ENCODE results near the gene ACOXL. TPM values are rescaled to one million over a fixed set of nuclear protein-coding genes. Genes with fewer than 3 reads are reported as not detected.

The ACOXL gene
- total and polyA plus RNA-seq, 2 donors (not counting 3 experiments of a cell fraction or from before 2014, with no cell fraction given) = not detected

DNA sequence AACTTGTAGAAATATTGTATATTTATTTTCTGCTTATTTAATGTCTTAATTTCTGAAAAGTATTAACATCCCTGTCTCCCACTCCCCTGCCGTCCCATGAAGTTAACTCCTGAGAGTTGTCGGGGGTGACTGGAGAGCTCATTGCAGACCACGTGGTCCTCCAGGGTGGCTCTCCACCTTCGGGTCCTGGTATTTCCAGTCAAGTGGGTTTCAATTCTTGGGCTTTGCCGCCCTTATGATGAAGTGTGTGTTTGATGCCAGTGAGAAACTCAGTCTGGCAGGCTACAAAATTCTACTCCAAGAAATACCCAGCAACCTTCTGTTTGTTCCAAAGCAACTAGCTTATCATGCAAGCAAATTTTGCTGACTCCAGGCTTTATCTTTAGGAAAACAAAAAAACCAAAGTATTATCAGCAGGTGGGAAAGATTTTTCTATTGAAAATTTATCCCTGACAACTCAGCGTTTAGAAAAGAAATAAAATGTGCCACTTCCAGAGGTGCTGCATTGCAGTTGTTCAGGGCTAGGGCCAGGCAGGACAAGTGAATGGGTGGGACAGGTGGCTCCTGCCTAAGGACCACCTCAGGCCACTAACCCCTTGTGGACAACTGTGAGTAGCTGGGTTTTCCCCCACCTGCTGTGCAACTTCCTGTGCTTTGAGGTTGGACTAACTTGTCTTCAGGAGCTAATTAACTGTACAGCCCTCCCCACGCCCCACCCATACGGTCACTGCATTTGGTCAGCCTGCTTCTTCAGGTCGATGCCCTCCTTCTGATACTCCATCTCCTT is 434.9 kb downstream of the ACOXL start:
- no peak for FAIRE-seq
- no peak for TF ChIP-seq EZH2 (IDR thresholded peaks at IDR 0.05; ENCODE audit: borderline replicate concordance, low read depth, low read length, severe bottlenecking)
- no peak for TF ChIP-seq POLR2A (IDR thresholded peaks at IDR 0.05; ENCODE audit: low read depth, low read length)
- TF ChIP-seq, protein P1, sequence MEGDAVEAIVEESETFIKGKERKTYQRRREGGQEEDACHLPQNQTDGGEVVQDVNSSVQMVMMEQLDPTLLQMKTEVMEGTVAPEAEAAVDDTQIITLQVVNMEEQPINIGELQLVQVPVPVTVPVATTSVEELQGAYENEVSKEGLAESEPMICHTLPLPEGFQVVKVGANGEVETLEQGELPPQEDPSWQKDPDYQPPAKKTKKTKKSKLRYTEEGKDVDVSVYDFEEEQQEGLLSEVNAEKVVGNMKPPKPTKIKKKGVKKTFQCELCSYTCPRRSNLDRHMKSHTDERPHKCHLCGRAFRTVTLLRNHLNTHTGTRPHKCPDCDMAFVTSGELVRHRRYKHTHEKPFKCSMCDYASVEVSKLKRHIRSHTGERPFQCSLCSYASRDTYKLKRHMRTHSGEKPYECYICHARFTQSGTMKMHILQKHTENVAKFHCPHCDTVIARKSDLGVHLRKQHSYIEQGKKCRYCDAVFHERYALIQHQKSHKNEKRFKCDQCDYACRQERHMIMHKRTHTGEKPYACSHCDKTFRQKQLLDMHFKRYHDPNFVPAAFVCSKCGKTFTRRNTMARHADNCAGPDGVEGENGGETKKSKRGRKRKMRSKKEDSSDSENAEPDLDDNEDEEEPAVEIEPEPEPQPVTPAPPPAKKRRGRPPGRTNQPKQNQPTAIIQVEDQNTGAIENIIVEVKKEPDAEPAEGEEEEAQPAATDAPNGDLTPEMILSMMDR (IDR thresholded peaks at IDR 0.05; ENCODE audit: extremely low read depth in 1 of 2, insufficient read depth in 1 of 2, low read depth in 1 of 2, low read length in 2 of 2) = no peak

DNA sequence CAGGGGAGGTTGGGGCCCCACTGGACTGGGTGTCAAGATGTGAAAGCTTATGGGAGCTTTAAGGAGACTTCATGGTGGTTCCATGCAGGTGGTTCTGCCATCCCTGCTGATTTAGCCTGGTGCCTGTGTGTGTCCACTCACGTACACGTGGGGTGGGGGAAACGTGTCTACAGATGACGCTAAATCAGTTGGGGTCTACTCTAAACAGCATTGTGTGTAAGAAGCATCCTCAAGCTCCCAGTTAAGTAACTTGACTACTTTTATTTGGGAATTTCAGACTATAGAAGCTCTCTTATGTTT is 435.4 kb downstream of the ACOXL start:
- no peak overlapping the region for H3K9ac ChIP-seq (replicated peaks; ENCODE audit: extremely low read depth, insufficient read depth, low read length)
- POLR2A ChIA-PET = interaction anchor here (2.1 kb wide), 1 partner anchor 47 kb away, joined by 5 read pairs; the partner anchor contains the start of gene BCL2L11
- H3K36me3 ChIP-seq (ENCODE audit: control insufficient read depth in 2 of 2, extremely low read depth in 1 of 2, insufficient read depth in 2 of 2, low read length in 2 of 2) = peaks cover 0 to 7% of the 10 kb centered on the region in 2 experiments
- H3K9me1 ChIP-seq (replicated peaks; ENCODE audit: control insufficient read depth, extremely low read depth, insufficient read depth, low read length) = no peaks in the 10 kb centered on the region
- no peaks in the 10 kb centered on the region for H4K20me1 ChIP-seq (replicated peaks; ENCODE audit: control insufficient read depth, extremely low read depth, insufficient read depth, low read length)
- H2AFZ ChIP-seq (ENCODE audit: low read depth, low read length) = no peak overlapping the region
- TF ChIP-seq EZH2 (IDR thresholded peaks at IDR 0.05; ENCODE audit: borderline replicate concordance, low read depth, low read length, severe bottlenecking) (no peak), POLR2AphosphoS5 (IDR thresholded peaks at IDR 0.05; ENCODE audit: insufficient read depth, low read depth, low read length) (no peak), JUN (IDR thresholded peaks at IDR 0.05; ENCODE audit: borderline replicate concordance, insufficient read depth, insufficient read length, low read depth) (no peak), FOS (IDR thresholded peaks at IDR 0.05; ENCODE audit: borderline replicate concordance, insufficient read depth, low read length) (no peak), POLR2A (IDR thresholded peaks at IDR 0.05; ENCODE audit: low read depth, low read length) (no peak), GATA2 (IDR thresholded peaks at IDR 0.05; ENCODE audit: insufficient read depth, insufficient read length, low read depth, low read length) (no peak), MYC (IDR thresholded peaks at IDR 0.05; ENCODE audit: low read depth, low read length) (no peak)
- TF ChIP-seq, protein P1 (IDR thresholded peaks at IDR 0.05; ENCODE audit: extremely low read depth in 1 of 2, insufficient read depth in 1 of 2, low read depth in 1 of 2, low read length in 2 of 2) = no peak
- TF ChIP-seq, protein P2, sequence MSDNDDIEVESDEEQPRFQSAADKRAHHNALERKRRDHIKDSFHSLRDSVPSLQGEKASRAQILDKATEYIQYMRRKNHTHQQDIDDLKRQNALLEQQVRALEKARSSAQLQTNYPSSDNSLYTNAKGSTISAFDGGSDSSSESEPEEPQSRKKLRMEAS (IDR thresholded peaks at IDR 0.05; ENCODE audit: insufficient read depth, insufficient read length) = no peak
- no peaks in the 10 kb centered on the region for H3K9me3 ChIP-seq (replicated peaks; ENCODE audit: control insufficient read depth, insufficient read depth, low read length)
- dilution Hi-C loops (cut with MboI; ENCODE audit: extremely low pct_ligation_motif_present, low sequenced_read_pairs) = no loop called here
- FAIRE-seq (no peak), DNase-seq (ENCODE audit: low read depth, low spot score) (no peak)
- H3K4me2 ChIP-seq (ENCODE audit: insufficient read depth, low read length) = no peak overlapping the region
- BruUV-seq (replicated peaks) = no TSS peak
- no peak overlapping the region for H3K27ac ChIP-seq (ENCODE audit: insufficient read depth, low read depth, low read length)
- H3K79me2 ChIP-seq (ENCODE audit: control insufficient read depth, insufficient read depth, low read length) = no peaks in the 10 kb centered on the region
- no peak overlapping the region for H3K4me3 ChIP-seq (replicated peaks in 1 of 3; ENCODE audit: insufficient read depth in 1 of 3, low read depth in 1 of 3, low read length in 3 of 3)
- peaks cover 7 to 32% of the 10 kb centered on the region in 2 experiments for H3K27me3 ChIP-seq (ENCODE audit: control insufficient read depth in 2 of 2, insufficient read depth in 2 of 2, low read length in 2 of 2)
- CTCF ChIA-PET = interaction anchor here (0.6 to 1.2 kb wide), 5 partner anchors 16 to 74 kb away, joined by 3 to 4 read pairs (median 3); no protein-coding TSS in a partner anchor
- intact Hi-C loops (cut with micrococcal nuclease) = no loop called here
- H3K4me1 ChIP-seq (ENCODE audit: control insufficient read depth, extremely low read depth, insufficient read depth, low read length) = peaks cover 17% of the 10 kb centered on the region

More for the DNA sequence above, 434.9 kb downstream of the ACOXL start:
- H3K9me3 ChIP-seq (replicated peaks; ENCODE audit: control insufficient read depth, insufficient read depth, low read length) = no peaks in the 10 kb centered on the region
- peaks cover 7 to 32% of the 10 kb centered on the region in 2 experiments for H3K27me3 ChIP-seq (ENCODE audit: control insufficient read depth in 2 of 2, insufficient read depth in 2 of 2, low read length in 2 of 2)
- BruUV-seq (replicated peaks) = no TSS peak
- peaks cover 22% of the 10 kb centered on the region for H3K4me1 ChIP-seq (ENCODE audit: control insufficient read depth, extremely low read depth, insufficient read depth, low read length)
- ChIA-PET CTCF (interaction anchor here (0.6 to 1.2 kb wide), 5 partner anchors 17 to 74 kb away, joined by 3 to 4 read pairs (median 3); no protein-coding TSS in a partner anchor), POLR2A (interaction anchor here (2.1 kb wide), 1 partner anchor 46 kb away, joined by 5 read pairs; the partner anchor contains the start of gene BCL2L11)
- dilution Hi-C loops (cut with MboI; ENCODE audit: extremely low pct_ligation_motif_present, low sequenced_read_pairs) (no loop called here), intact Hi-C loops (cut with micrococcal nuclease) (no loop called here)
- peaks cover 0 to 7% of the 10 kb centered on the region in 2 experiments for H3K36me3 ChIP-seq (ENCODE audit: control insufficient read depth in 2 of 2, extremely low read depth in 1 of 2, insufficient read depth in 2 of 2, low read length in 2 of 2)
- H3K27ac ChIP-seq (ENCODE audit: insufficient read depth, low read depth, low read length) = no peak overlapping the region
- no peak overlapping the region for H3K4me2 ChIP-seq (ENCODE audit: insufficient read depth, low read length)
- H4K20me1 ChIP-seq (replicated peaks; ENCODE audit: control insufficient read depth, extremely low read depth, insufficient read depth, low read length) = no peaks in the 10 kb centered on the region
- no peak for DNase-seq (ENCODE audit: low read depth, low spot score)
- no peak overlapping the region for H3K4me3 ChIP-seq (replicated peaks in 1 of 3; ENCODE audit: insufficient read depth in 1 of 3, low read depth in 1 of 3, low read length in 3 of 3)
- H2AFZ ChIP-seq (ENCODE audit: low read depth, low read length) = no peak overlapping the region
- H3K9me1 ChIP-seq (replicated peaks; ENCODE audit: control insufficient read depth, extremely low read depth, insufficient read depth, low read length) = no peaks in the 10 kb centered on the region
- H3K9ac ChIP-seq (replicated peaks; ENCODE audit: extremely low read depth, insufficient read depth, low read length) = no peak overlapping the region
- no peaks in the 10 kb centered on the region for H3K79me2 ChIP-seq (ENCODE audit: control insufficient read depth, insufficient read depth, low read length)
